Activated CD8-positive, alpha-beta T cell treated with anti-CD3 and anti-CD28 coated beads for 36 hours (primary cell): Measurements from ENCODE around the gene SPRR2F. TPM values are rescaled to one million over a fixed set of nuclear protein-coding genes. Genes with fewer than 3 reads are reported as not detected.
"Not testable (repeated sequence)": the region's sequence is repeated elsewhere in the genome, so short reads cannot be mapped to it uniquely, and the experiment has no call there.

Source experiments
- ATAC-seq: fragments of 200-7000 bp; cut with Tn5 transposase; one replicate; pipeline ENCODE4 v1.10.0; 2021; ENCODE audit warnings: mild to moderate bottlenecking, moderate library complexity
- CTCF ChIA-PET: fragments of 350-600 bp; sonication (Branson Sonifier 250); formaldehyde crosslinking; loops from one replicate; lab custom pipeline; 2021; ENCODE audit warnings: antibody characterized with exemption; lab: Charles Lee
- POLR2A ChIA-PET: fragments of 350-600 bp; sonication (Branson Sonifier 250); formaldehyde crosslinking; loops from one replicate; lab custom pipeline; 2021; ENCODE audit warnings: antibody characterized with exemption; lab: Charles Lee
- DNase-seq: peaks from one replicate; pipeline ENCODE4 v3.0.0-alpha.2; 2020
- H3K27ac Mint-ChIP-seq: one replicate; pipeline ENCODE4 v1.8.0; 2021; ENCODE audit warnings: mild to moderate bottlenecking, mixed read lengths
- H3K27me3 Mint-ChIP-seq: one replicate; pipeline ENCODE4 v1.8.0; 2021; ENCODE audit warnings: mixed read lengths
- H3K36me3 Mint-ChIP-seq: one replicate; pipeline ENCODE4 v1.8.0; 2021; ENCODE audit warnings: low read depth, mixed read lengths
- H3K4me1 Mint-ChIP-seq: one replicate; pipeline ENCODE4 v1.8.0; 2021; ENCODE audit warnings: low read depth, mixed read lengths
- H3K4me3 Mint-ChIP-seq: one replicate; pipeline ENCODE4 v1.8.0; 2021; ENCODE audit warnings: mild to moderate bottlenecking, moderate library complexity, mixed read lengths
- H3K9me3 Mint-ChIP-seq: one replicate; pipeline ENCODE4 v1.8.0; 2021; ENCODE audit warnings: mixed read lengths
- intact Hi-C: fragments of 100-400 bp; cut with micrococcal nuclease; formaldehyde crosslinking; loops from one replicate; pipeline ENCODE4 v1.10.0; 2022
- total RNA-seq, 2 experiments: library from RNA; stranded (reverse); gene quantifications; one replicate each; pipeline ENCODE4 v1.2.3, GENCODE V29; 2021
- TF ChIP-seq, protein P1 (sequence below): fragments of 200-600 bp; IDR thresholded peaks from one replicate; pipeline ENCODE4 v1.8.0; 2022; ENCODE audit warnings: antibody characterized with exemption, mild to moderate bottlenecking

The SPRR2F gene
- total RNA-seq, 2 experiments from 2014 or later, result not detected

- peaks cover 15% of the 10 kb centered on the region for H3K27me3 Mint-ChIP-seq
- H3K9me3 Mint-ChIP-seq, result peaks cover 6% of the 10 kb centered on the region
- intact Hi-C loops, result no loop called here
- ChIA-PET POLR2A (no interaction called here), CTCF (no interaction called here)
- DNase-seq (no peak), ATAC-seq (no peak)
- H3K4me3 Mint-ChIP-seq, result no peak overlapping the region
- no peaks in the 10 kb centered on the region for H3K36me3 Mint-ChIP-seq
- H3K4me1 Mint-ChIP-seq, result no peaks in the 10 kb centered on the region
- TF ChIP-seq, protein P1, sequence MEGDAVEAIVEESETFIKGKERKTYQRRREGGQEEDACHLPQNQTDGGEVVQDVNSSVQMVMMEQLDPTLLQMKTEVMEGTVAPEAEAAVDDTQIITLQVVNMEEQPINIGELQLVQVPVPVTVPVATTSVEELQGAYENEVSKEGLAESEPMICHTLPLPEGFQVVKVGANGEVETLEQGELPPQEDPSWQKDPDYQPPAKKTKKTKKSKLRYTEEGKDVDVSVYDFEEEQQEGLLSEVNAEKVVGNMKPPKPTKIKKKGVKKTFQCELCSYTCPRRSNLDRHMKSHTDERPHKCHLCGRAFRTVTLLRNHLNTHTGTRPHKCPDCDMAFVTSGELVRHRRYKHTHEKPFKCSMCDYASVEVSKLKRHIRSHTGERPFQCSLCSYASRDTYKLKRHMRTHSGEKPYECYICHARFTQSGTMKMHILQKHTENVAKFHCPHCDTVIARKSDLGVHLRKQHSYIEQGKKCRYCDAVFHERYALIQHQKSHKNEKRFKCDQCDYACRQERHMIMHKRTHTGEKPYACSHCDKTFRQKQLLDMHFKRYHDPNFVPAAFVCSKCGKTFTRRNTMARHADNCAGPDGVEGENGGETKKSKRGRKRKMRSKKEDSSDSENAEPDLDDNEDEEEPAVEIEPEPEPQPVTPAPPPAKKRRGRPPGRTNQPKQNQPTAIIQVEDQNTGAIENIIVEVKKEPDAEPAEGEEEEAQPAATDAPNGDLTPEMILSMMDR, result no peak
- H3K27ac Mint-ChIP-seq, result no peak overlapping the region
These were observed 9.6 kb upstream of the SPRR2F start for GRCh38 chr1:153122831-153123421.

DNA sequence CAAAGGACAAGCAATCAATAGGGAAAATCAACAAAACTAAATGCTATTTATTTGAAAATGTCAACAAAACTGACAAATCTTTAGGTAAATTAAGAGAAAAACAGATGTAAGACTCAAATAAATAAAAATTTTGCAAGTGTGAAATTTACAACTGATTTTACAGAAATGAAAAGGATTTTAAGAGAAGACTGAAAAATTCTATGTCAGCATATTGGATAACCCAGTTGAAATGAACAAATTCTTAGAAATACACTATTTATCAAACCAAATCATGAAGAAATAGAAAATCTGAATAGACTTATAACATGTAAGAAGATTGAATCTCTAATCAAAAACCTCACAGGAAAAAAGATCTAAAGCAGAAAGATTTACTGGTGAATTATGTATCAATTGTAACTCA, 7.6 kb upstream of the SPRR2F start:
- no peak overlapping the region for H3K27ac Mint-ChIP-seq

DNA sequence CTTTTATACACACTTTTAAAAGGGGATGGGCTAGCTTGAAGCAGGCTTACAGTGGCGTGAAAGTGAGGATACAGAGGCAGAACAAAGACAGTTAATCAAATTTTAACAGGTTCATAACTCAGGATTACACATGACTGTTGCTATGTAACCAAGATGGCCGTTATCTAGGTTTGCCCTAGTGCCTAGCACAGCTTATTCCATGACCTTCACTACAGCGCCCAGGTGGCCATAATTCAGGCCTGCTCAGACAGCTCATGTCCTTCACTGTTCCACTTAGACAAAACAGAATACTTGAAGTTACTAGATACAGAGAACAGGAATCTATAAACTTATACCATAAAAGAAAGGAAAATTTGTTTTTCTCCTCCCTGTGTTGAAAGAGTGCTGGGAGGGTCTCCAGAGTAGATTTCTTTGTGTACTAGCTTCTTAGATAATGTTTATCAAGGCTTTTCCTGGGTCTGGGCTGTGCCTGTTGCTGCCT, 6.2 kb upstream of the SPRR2F start:
- Mint-ChIP-seq H3K27ac (no peak overlapping the region), H3K4me1 (no peaks in the 10 kb centered on the region), H3K9me3 (no peaks in the 10 kb centered on the region), H3K27me3 (peaks cover 27% of the 10 kb centered on the region), H3K4me3 (no peak overlapping the region), H3K36me3 (no peaks in the 10 kb centered on the region)
- ChIA-PET CTCF (no interaction called here), POLR2A (no interaction called here)
- TF ChIP-seq, protein P1, result no peak
- DNase-seq (no peak), ATAC-seq (no peak)
- intact Hi-C loops, result no loop called here

More for the DNA sequence above, 7.6 kb upstream of the SPRR2F start:
- Mint-ChIP-seq H3K4me1 (no peaks in the 10 kb centered on the region), H3K36me3 (no peaks in the 10 kb centered on the region), H3K27me3 (peaks cover 18% of the 10 kb centered on the region), H3K9me3 (peaks cover 6% of the 10 kb centered on the region), H3K4me3 (no peak overlapping the region)
- intact Hi-C loops, result no loop called here
- DNase-seq (no peak), ATAC-seq (no peak)
- CTCF ChIA-PET, result no interaction called here
- TF ChIP-seq, protein P1, result no peak
- POLR2A ChIA-PET, result no interaction called here

DNA sequence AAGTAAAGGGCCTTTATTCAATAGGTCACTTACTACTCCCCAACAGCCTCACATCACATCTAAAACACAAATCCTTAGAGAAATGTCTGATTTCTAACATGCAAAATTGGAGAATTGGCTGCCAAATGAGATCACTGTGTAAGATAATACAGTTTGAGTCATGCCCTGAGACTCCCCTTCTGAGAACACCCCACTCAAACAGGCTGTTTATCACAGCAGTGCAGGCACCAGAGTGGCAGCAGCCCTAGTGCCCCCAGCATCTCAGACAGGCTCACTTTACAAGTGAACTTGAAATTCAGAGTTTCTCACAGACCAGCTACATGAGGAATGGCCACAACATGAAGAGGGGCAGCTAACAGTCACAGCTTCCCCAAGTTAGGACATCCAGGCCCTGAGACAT, 1.9 kb upstream of the SPRR2F start:
- CTCF ChIA-PET, POLR2A ChIA-PET, H3K9me3 Mint-ChIP-seq, H3K27ac Mint-ChIP-seq, H3K36me3 Mint-ChIP-seq, H3K4me1 Mint-ChIP-seq, H3K4me3 Mint-ChIP-seq, intact Hi-C loops, ATAC-seq, DNase-seq: not testable (repeated sequence)
- H3K27me3 Mint-ChIP-seq, result peaks cover 23% of the 10 kb centered on the region

- ATAC-seq, H3K36me3 Mint-ChIP-seq, DNase-seq, H3K4me3 Mint-ChIP-seq, H3K9me3 Mint-ChIP-seq, intact Hi-C loops, POLR2A ChIA-PET, H3K4me1 Mint-ChIP-seq, H3K27ac Mint-ChIP-seq, CTCF ChIA-PET: not testable (repeated sequence)
- H3K27me3 Mint-ChIP-seq, result peaks cover 12% of the 10 kb centered on the region
These were observed 862 bp downstream of the SPRR2F start for GRCh38 chr1:153112454-153112853.

DNA sequence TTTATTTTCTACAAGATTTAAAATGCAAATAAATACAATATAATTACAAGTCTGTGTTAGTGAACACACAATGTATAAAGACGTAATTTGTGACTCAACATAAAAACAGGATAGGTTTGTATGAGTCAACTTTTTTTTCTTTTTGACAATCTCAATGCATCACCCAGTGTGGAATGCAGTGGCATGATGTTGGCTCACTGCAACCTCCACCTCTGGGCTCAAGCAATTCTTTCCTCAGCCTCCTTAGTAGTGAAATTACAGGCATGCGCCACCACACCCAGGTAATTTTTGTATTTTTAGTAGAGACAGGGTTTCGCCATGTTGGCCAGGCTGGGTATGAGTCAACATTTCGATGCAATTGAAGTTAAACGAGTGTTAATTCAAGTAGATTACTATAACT, 13.1 kb downstream of the SPRR2F start:
- ATAC-seq (no peak), DNase-seq (no peak)
- TF ChIP-seq, protein P1, result no peak
- Mint-ChIP-seq H3K4me1 (no peaks in the 10 kb centered on the region), H3K27me3 (peaks cover 16% of the 10 kb centered on the region), H3K36me3 (no peaks in the 10 kb centered on the region), H3K27ac (no peak overlapping the region), H3K4me3 (no peak overlapping the region), H3K9me3 (no peaks in the 10 kb centered on the region)
- intact Hi-C loops, result no loop called here
- ChIA-PET POLR2A (no interaction called here), CTCF (no interaction called here)
